Liver (tissue), 9 donors: Measurements from ENCODE around the gene LMCD1. TPM values are rescaled to one million over a fixed set of nuclear protein-coding genes. Genes with fewer than 3 reads are reported as not detected.

Experiments
- DNase-seq: peaks from one replicate; pipeline ENCODE4 v3.0.0-alpha.2; 2017; ENCODE audit warnings: low spot score
- H3K27ac ChIP-seq, 2 donors: one replicate each; pipeline ENCODE4 v1.7.0; 2013; ENCODE audit warnings: inconsistent platforms in 2 of 2, low read length in 2 of 2, control low read depth in 1 of 2, low read depth in 1 of 2, mild to moderate bottlenecking in 1 of 2
- H3K27me3 ChIP-seq, 4 donors: one replicate each; pipeline versions ENCODE4 v1.6.1 to v1.7.0; 2013; ENCODE audit warnings: low read length in 3 of 4, inconsistent platforms in 1 of 4, mild to moderate bottlenecking in 1 of 4, moderate library complexity in 1 of 4; ENCODE audit not compliant: control insufficient read depth in 4 of 4, insufficient read depth in 4 of 4
- H3K36me3 ChIP-seq, 4 donors: one replicate each; pipeline versions ENCODE4 v1.6.1 to v1.7.0; 2013; ENCODE audit warnings: low read length in 3 of 4, mild to moderate bottlenecking in 3 of 4, low read depth in 1 of 4, moderate library complexity in 1 of 4; ENCODE audit not compliant: control insufficient read depth in 4 of 4, insufficient read depth in 3 of 4
- H3K4me1 ChIP-seq, 4 donors: one replicate each; pipeline versions ENCODE4 v1.6.1 to v1.7.0; 2013; ENCODE audit warnings: low read length in 3 of 4, mild to moderate bottlenecking in 3 of 4, moderate library complexity in 1 of 4; ENCODE audit not compliant: control insufficient read depth in 4 of 4, insufficient read depth in 4 of 4
- H3K4me3 ChIP-seq, 3 donors: one replicate each; pipeline versions ENCODE4 v1.6.1 to v1.7.0; 2013; ENCODE audit warnings: low read length in 3 of 3, control low read depth in 1 of 3, low read depth in 1 of 3, mild to moderate bottlenecking in 1 of 3
- H3K9ac ChIP-seq, 2 donors: one replicate each; pipeline ENCODE4 v1.7.0; 2013; ENCODE audit warnings: low read length in 2 of 2, mild to moderate bottlenecking in 2 of 2, moderate library complexity in 2 of 2, control low read depth in 1 of 2, low read depth in 1 of 2
- H3K9me3 ChIP-seq, 4 donors: one replicate each; pipeline versions ENCODE4 v1.6.1 to v1.7.0; 2013; ENCODE audit warnings: low read length in 3 of 4; ENCODE audit not compliant: control insufficient read depth in 4 of 4
- EGR1 ChIP-seq, 2 donors: IDR thresholded peaks; 2 replicates each; pipeline ENCODE4 v1.6.1; 2016 to 2018; ENCODE audit warnings: antibody characterized with exemption in 2 of 2, low read depth in 2 of 2
- FOXA1 ChIP-seq: IDR thresholded peaks from 2 replicates; pipeline ENCODE4 v1.6.1; 2016; ENCODE audit warnings: antibody characterized with exemption
- FOXA2 ChIP-seq: IDR thresholded peaks from 2 replicates; pipeline ENCODE4 v1.6.1; 2016; ENCODE audit warnings: antibody characterized with exemption
- GABPA ChIP-seq, 2 donors: IDR thresholded peaks in 1 of 2; conservative IDR thresholded peaks in 1 of 2; 2 replicates each; pipeline ENCODE4 v1.6.1; 2016; ENCODE audit warnings: antibody characterized with exemption in 2 of 2, mild to moderate bottlenecking in 1 of 2, moderate library complexity in 1 of 2
- HNF4A ChIP-seq, 2 donors: conservative IDR thresholded peaks; 2 replicates each; pipeline ENCODE4 v1.6.1; 2016; ENCODE audit warnings: antibody characterized with exemption in 2 of 2, mild to moderate bottlenecking in 2 of 2
- HNF4G ChIP-seq: IDR thresholded peaks from 2 replicates; pipeline ENCODE4 v1.6.1; 2016; ENCODE audit warnings: antibody characterized with exemption
- JUND ChIP-seq, 2 donors: IDR thresholded peaks; 2 replicates each; pipeline ENCODE4 v1.6.1; 2016; ENCODE audit warnings: antibody characterized with exemption in 2 of 2
- NR2F2 ChIP-seq: IDR thresholded peaks from 2 replicates; pipeline ENCODE4 v1.6.1; 2016; ENCODE audit warnings: antibody characterized with exemption
- RAD21 ChIP-seq, 2 donors: IDR thresholded peaks; 2 replicates each; pipeline ENCODE4 v1.6.1; 2016; ENCODE audit warnings: antibody characterized with exemption in 2 of 2, mild to moderate bottlenecking in 2 of 2
- RXRA ChIP-seq, 2 donors: IDR thresholded peaks; 2 replicates each; pipeline ENCODE4 v1.6.1; 2017 to 2018; ENCODE audit warnings: antibody characterized with exemption in 2 of 2, mild to moderate bottlenecking in 1 of 2
- SP1 ChIP-seq: IDR thresholded peaks from 2 replicates; pipeline ENCODE4 v1.6.1; 2018; ENCODE audit warnings: antibody characterized with exemption, mild to moderate bottlenecking
- TAF1 ChIP-seq: conservative IDR thresholded peaks from 2 replicates; pipeline ENCODE4 v1.6.1; 2016; ENCODE audit warnings: antibody characterized with exemption, mild to moderate bottlenecking
- YY1 ChIP-seq: IDR thresholded peaks from 2 replicates; pipeline ENCODE4 v1.6.1; 2016; ENCODE audit warnings: antibody characterized with exemption, mild to moderate bottlenecking
- WGBS: extraction: QIAGEN DNeasy Blood & Tissue Kit; methylation state at CpG from one replicate; pipeline ENCODE4 v1.1.7; 2013; 5-methylcytosine and 5-hydroxymethylcytosine counted together
- polyA plus RNA-seq, 2 donors: library from polyadenylated mRNA; stranded (reverse) in 1 of 2; unstranded in 1 of 2; fragments of 200-250 nt in 1 of 2; fragments of >200 nt in 1 of 2; fragmentation: Nextera tagmentation in 1 of 2; extraction: Ambion mirVana in 1 of 2; gene quantifications; one replicate each; pipeline versions ENCODE4 v1.2.1 to v1.2.3, GENCODE V29; 2013 to 2015
- total RNA-seq, 2 donors: library from RNA; depleted of rRNA; stranded (reverse); fragments of >200 nt; gene quantifications; one replicate each; pipeline ENCODE4 v1.2.3, GENCODE V29; 2014
- TF ChIP-seq, protein P1 (sequence below): fragments of 150-350 bp; IDR thresholded peaks from 2 replicates; pipeline ENCODE4 v1.5.1; 2017; ENCODE audit warnings: improper control_type of control experiment, low read depth, low read length; ENCODE audit not compliant: missing input control
- TF ChIP-seq, protein P2 (sequence below): IDR thresholded peaks from 2 replicates; pipeline ENCODE4 v1.6.1; 2016; ENCODE audit warnings: antibody characterized with exemption, mild to moderate bottlenecking
- TF ChIP-seq, protein P3 (sequence below): IDR thresholded peaks from 2 replicates; pipeline ENCODE4 v1.6.1; 2016; ENCODE audit warnings: antibody characterized with exemption
- TF ChIP-seq, protein P4 (sequence below): IDR thresholded peaks from 2 replicates; pipeline ENCODE4 v1.6.1; 2016; ENCODE audit warnings: antibody characterized with exemption
- TF ChIP-seq, protein P5 (sequence below): IDR thresholded peaks from 2 replicates; pipeline ENCODE4 v1.6.1; 2016; ENCODE audit warnings: antibody characterized with exemption
- donor health status: healthy.
- donor health status: healthy.
- donor health status: healthy.
- donor health status: healthy.
- donor health status: healthy.

The LMCD1 gene
- total and polyA plus RNA-seq, 4 donors = 3.1 to 8.3 (median 6.0) TPM

DNA sequence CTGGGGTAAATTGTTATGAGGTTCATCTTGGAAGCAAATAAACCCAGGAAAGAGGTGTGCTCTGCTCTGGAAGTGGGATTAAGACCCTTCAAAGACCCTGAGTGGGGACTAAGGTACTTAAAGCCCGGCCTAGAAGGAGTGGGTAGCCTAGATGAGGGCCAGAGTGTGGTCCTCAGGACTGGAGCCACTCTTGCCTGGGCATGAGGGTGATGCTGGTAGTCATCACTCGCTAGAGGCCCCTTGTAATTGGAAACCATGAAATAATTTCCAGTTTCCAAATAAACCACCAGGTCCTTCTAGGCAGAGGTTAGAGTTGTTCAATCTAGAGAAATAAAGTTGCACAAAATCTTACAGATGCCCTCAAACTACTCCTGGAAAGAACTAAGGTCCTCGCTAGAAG, 15.2 kb upstream of the LMCD1 start:
- H3K27me3 ChIP-seq = no peaks in the 10 kb centered on the region
- no peak overlapping the region for H3K9ac ChIP-seq
- TF ChIP-seq, protein P1, sequence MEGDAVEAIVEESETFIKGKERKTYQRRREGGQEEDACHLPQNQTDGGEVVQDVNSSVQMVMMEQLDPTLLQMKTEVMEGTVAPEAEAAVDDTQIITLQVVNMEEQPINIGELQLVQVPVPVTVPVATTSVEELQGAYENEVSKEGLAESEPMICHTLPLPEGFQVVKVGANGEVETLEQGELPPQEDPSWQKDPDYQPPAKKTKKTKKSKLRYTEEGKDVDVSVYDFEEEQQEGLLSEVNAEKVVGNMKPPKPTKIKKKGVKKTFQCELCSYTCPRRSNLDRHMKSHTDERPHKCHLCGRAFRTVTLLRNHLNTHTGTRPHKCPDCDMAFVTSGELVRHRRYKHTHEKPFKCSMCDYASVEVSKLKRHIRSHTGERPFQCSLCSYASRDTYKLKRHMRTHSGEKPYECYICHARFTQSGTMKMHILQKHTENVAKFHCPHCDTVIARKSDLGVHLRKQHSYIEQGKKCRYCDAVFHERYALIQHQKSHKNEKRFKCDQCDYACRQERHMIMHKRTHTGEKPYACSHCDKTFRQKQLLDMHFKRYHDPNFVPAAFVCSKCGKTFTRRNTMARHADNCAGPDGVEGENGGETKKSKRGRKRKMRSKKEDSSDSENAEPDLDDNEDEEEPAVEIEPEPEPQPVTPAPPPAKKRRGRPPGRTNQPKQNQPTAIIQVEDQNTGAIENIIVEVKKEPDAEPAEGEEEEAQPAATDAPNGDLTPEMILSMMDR = no peak
- TF ChIP-seq, protein P2, sequence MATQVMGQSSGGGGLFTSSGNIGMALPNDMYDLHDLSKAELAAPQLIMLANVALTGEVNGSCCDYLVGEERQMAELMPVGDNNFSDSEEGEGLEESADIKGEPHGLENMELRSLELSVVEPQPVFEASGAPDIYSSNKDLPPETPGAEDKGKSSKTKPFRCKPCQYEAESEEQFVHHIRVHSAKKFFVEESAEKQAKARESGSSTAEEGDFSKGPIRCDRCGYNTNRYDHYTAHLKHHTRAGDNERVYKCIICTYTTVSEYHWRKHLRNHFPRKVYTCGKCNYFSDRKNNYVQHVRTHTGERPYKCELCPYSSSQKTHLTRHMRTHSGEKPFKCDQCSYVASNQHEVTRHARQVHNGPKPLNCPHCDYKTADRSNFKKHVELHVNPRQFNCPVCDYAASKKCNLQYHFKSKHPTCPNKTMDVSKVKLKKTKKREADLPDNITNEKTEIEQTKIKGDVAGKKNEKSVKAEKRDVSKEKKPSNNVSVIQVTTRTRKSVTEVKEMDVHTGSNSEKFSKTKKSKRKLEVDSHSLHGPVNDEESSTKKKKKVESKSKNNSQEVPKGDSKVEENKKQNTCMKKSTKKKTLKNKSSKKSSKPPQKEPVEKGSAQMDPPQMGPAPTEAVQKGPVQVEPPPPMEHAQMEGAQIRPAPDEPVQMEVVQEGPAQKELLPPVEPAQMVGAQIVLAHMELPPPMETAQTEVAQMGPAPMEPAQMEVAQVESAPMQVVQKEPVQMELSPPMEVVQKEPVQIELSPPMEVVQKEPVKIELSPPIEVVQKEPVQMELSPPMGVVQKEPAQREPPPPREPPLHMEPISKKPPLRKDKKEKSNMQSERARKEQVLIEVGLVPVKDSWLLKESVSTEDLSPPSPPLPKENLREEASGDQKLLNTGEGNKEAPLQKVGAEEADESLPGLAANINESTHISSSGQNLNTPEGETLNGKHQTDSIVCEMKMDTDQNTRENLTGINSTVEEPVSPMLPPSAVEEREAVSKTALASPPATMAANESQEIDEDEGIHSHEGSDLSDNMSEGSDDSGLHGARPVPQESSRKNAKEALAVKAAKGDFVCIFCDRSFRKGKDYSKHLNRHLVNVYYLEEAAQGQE = no peak
- TF ChIP-seq, protein P3, sequence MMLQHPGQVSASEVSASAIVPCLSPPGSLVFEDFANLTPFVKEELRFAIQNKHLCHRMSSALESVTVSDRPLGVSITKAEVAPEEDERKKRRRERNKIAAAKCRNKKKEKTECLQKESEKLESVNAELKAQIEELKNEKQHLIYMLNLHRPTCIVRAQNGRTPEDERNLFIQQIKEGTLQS = no peak
- TF ChIP-seq RAD21 (IDR thresholded peaks at IDR 0.05) = no peak
- TF ChIP-seq YY1 = no peak
- TF ChIP-seq GABPA (IDR thresholded peaks at IDR 0.05 in 1 of 2, conservative IDR thresholded peaks at IDR 0.05 in 1 of 2) = no peak
- TF ChIP-seq FOXA1 = no peak
- no peak for TF ChIP-seq FOXA2
- no peak for TF ChIP-seq TAF1
- TF ChIP-seq, protein P4, sequence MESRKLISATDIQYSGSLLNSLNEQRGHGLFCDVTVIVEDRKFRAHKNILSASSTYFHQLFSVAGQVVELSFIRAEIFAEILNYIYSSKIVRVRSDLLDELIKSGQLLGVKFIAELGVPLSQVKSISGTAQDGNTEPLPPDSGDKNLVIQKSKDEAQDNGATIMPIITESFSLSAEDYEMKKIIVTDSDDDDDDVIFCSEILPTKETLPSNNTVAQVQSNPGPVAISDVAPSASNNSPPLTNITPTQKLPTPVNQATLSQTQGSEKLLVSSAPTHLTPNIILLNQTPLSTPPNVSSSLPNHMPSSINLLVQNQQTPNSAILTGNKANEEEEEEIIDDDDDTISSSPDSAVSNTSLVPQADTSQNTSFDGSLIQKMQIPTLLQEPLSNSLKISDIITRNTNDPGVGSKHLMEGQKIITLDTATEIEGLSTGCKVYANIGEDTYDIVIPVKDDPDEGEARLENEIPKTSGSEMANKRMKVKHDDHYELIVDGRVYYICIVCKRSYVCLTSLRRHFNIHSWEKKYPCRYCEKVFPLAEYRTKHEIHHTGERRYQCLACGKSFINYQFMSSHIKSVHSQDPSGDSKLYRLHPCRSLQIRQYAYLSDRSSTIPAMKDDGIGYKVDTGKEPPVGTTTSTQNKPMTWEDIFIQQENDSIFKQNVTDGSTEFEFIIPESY = no peak
- no peak for TF ChIP-seq NR2F2
- no peak for TF ChIP-seq JUND (IDR thresholded peaks at IDR 0.05)
- no peak for DNase-seq
- H3K27ac ChIP-seq = no peak overlapping the region
- no peaks in the 10 kb centered on the region for H3K36me3 ChIP-seq
- peaks cover 0 to 4% (median 0%) of the 10 kb centered on the region in 4 donors for H3K4me1 ChIP-seq
- H3K4me3 ChIP-seq = no peak overlapping the region
- peaks cover 0 to 3% (median 0%) of the 10 kb centered on the region in 4 donors for H3K9me3 ChIP-seq
- WGBS = 93% methylated on average over 3 of the region's 3 CpGs

DNA sequence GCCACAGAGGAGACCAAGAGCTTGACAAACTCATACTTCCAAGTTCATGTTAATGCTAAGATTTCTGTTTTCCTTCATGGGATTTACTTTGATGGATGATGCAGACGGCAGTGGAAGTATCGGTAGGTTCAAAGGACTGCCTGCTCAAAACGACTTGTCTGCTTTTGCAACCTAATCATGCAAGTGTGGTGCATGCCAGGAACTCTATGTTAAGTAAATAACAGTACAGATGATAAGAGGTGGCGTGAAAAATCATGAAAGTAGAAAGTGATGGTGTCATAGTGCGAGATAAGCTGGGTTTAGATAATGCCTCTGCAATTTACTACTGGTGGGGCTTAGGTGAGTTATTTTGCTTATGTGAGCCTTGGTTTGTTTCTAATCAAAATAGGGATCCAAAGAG, 14.7 kb upstream of the LMCD1 start:
- Histone ChIP-seq H3K27ac (no peak overlapping the region), H3K36me3 (no peaks in the 10 kb centered on the region), H3K4me3 (no peak overlapping the region), H3K4me1 (peaks cover 0 to 4% (median 0%) of the 10 kb centered on the region in 4 donors), H3K9me3 (peaks cover 0 to 3% (median 0%) of the 10 kb centered on the region in 4 donors), H3K9ac (no peak overlapping the region), H3K27me3 (no peaks in the 10 kb centered on the region)
- TF ChIP-seq RXRA (IDR thresholded peaks at IDR 0.05) (no peak), FOXA2 (no peak), JUND (IDR thresholded peaks at IDR 0.05) (no peak), HNF4G (no peak), SP1 (no peak), RAD21 (IDR thresholded peaks at IDR 0.05) (no peak), EGR1 (IDR thresholded peaks at IDR 0.05; ENCODE audit: low read depth in 2 of 2) (no peak), NR2F2 (no peak), YY1 (no peak), GABPA (IDR thresholded peaks at IDR 0.05 in 1 of 2, conservative IDR thresholded peaks at IDR 0.05 in 1 of 2) (no peak), HNF4A (conservative IDR thresholded peaks at IDR 0.05) (no peak)
- TF ChIP-seq, protein P5, sequence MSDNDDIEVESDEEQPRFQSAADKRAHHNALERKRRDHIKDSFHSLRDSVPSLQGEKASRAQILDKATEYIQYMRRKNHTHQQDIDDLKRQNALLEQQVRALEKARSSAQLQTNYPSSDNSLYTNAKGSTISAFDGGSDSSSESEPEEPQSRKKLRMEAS = no peak
- TF ChIP-seq, protein P3 = no peak
- TF ChIP-seq, protein P2 = no peak
- TF ChIP-seq, protein P1 = no peak
- no peak for DNase-seq
- 64% methylated on average over 5 of the region's 5 CpGs for WGBS
